Panc1 (cell line): ENCODE measurements around the gene TARM1.

Experiments used
- CTCF ChIP-seq: fragments of 450-650 bp; IDR thresholded peaks from 2 replicates; pipeline ENCODE4 v1.5.1; 2017; ENCODE audit warnings: mild to moderate bottlenecking
- POLR2AphosphoS5 ChIP-seq: IDR thresholded peaks from 2 replicates; pipeline ENCODE4 v1.6.1; 2012; ENCODE audit warnings: mild to moderate bottlenecking, low read depth, low read length, moderate library complexity

GRCh38 chr19:54109651-54110050 is 28.5 kb upstream of the TARM1 start:
- no peak for TF ChIP-seq CTCF
- no peak for TF ChIP-seq POLR2AphosphoS5
